ENCODE results near the gene TCF21. TPM values are rescaled to one million over a fixed set of nuclear protein-coding genes. Genes with fewer than 3 reads are reported as not detected.

TCF21 gene
- total RNA-seq, 2 experiments from 2014 or later = not detected

DNA sequence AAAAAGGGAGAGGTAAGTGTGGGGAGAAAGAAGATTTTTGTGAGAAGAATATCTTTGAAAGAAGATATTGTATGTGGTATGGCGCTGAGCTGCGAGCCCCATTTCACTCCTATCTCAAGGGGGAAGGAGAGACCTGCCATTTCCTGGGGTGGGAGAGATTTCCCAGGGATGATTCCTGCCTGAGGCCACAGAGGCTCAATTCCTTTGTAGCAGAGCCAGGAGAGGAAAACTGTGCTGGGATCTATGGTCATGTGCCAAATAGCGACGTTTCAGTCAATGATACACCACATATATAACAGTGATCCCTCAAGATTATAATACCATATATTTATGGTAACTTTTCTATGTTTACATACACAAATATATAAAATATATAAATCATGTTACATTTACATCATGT, 28.9 kb downstream of the TCF21 start:
- ChIA-PET CTCF (ENCODE audit: unreplicated experiment) (no interaction called here), POLR2A (interaction anchor here (0.7 to 1.0 kb wide), 2 partner anchors 12 to 94 kb away, joined by 3 to 4 read pairs; no protein-coding TSS in a partner anchor)
- no peak for DNase-seq (ENCODE audit: low spot score)
- no peak overlapping the region for H2AFZ ChIP-seq (ENCODE audit: low read length)
- H3K79me2 ChIP-seq (ENCODE audit: insufficient read depth, low read depth, low read length) = no peaks in the 10 kb centered on the region
- no peaks in the 10 kb centered on the region for H3K4me1 ChIP-seq (ENCODE audit: insufficient read depth, low read length, poor library complexity, severe bottlenecking)
- no peaks in the 10 kb centered on the region for H3K9me2 ChIP-seq (ENCODE audit: insufficient read depth, low read length)
- BruUV-seq (replicated peaks) = no TSS peak
- intact Hi-C loops (cut with micrococcal nuclease; ENCODE audit: unreplicated experiment) = loop anchor here (10.0 kb wide), 1 partner anchor 353 kb away; no protein-coding TSS in a partner anchor
- H3K4me3 ChIP-seq (ENCODE audit: low read depth, low read length, poor library complexity, severe bottlenecking) = no peak overlapping the region
- H3K4me2 ChIP-seq (ENCODE audit: low read length) = no peak overlapping the region
- no peak overlapping the region for H3K27ac ChIP-seq (ENCODE audit: low read depth, low read length, poor library complexity, severe bottlenecking)
- TF ChIP-seq, protein P1, sequence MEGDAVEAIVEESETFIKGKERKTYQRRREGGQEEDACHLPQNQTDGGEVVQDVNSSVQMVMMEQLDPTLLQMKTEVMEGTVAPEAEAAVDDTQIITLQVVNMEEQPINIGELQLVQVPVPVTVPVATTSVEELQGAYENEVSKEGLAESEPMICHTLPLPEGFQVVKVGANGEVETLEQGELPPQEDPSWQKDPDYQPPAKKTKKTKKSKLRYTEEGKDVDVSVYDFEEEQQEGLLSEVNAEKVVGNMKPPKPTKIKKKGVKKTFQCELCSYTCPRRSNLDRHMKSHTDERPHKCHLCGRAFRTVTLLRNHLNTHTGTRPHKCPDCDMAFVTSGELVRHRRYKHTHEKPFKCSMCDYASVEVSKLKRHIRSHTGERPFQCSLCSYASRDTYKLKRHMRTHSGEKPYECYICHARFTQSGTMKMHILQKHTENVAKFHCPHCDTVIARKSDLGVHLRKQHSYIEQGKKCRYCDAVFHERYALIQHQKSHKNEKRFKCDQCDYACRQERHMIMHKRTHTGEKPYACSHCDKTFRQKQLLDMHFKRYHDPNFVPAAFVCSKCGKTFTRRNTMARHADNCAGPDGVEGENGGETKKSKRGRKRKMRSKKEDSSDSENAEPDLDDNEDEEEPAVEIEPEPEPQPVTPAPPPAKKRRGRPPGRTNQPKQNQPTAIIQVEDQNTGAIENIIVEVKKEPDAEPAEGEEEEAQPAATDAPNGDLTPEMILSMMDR (conservative IDR thresholded peaks at IDR 0.05; ENCODE audit: low read length) = no peak
- no peak for TF ChIP-seq EZH2phosphoT487 (IDR thresholded peaks at IDR 0.05; ENCODE audit: borderline replicate concordance, low read depth, low read length)
- no peaks in the 10 kb centered on the region for H3K9me3 ChIP-seq (ENCODE audit: low read length)
- H4K20me1 ChIP-seq (ENCODE audit: insufficient read depth, low read length) = no peaks in the 10 kb centered on the region
- H3K36me3 ChIP-seq (ENCODE audit: insufficient read depth, low read length) = no peaks in the 10 kb centered on the region

DNA sequence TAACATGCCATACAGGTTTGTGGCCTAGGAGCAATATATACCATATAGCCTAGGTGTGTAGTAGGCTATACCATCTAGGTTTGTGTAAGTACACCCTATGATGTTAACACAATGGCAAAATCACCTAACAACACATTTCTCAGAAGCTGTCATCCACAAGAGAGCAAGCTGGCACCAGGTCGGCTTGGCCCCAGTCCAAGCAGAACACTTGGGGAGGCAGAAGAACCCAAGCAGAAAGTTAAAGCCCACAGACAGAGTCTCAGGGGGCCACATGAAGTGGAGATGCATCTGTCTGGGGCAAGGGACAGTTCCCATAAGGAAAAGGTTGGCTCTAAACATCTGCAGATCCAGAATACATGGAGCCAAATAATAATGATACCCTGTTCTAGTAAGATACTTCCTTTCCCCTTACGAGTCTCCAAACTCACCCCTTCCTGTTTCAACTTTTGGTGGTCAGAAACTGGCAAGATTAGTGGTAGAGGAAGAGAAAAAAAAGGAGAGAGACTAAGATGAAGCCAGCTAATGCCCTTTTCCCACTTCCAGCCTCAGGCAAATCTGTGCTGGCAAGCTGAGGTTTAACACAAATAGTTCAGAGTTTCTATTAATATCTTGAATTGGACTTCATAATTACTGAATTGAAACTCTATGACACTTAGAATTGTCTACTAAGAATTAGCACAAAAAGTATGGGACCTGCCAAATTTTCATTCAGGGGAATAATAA, 29.5 kb downstream of the TCF21 start:
- Histone ChIP-seq H3K79me2 (ENCODE audit: insufficient read depth, low read depth, low read length) (no peaks in the 10 kb centered on the region), H3K9me2 (ENCODE audit: insufficient read depth, low read length) (no peaks in the 10 kb centered on the region), H3K9me3 (ENCODE audit: low read length) (no peaks in the 10 kb centered on the region), H3K36me3 (ENCODE audit: insufficient read depth, low read length) (no peaks in the 10 kb centered on the region), H3K4me1 (ENCODE audit: insufficient read depth, low read length, poor library complexity, severe bottlenecking) (no peaks in the 10 kb centered on the region), H3K4me3 (ENCODE audit: low read depth, low read length, poor library complexity, severe bottlenecking) (no peak overlapping the region), H3K4me2 (ENCODE audit: low read length) (no peak overlapping the region), H3K27ac (ENCODE audit: low read depth, low read length, poor library complexity, severe bottlenecking) (no peak overlapping the region), H2AFZ (ENCODE audit: low read length) (0 out of 2 replicates have a peak overlapping the region, but pooled peaks have one; percentile 32), H4K20me1 (ENCODE audit: insufficient read depth, low read length) (no peaks in the 10 kb centered on the region)
- no peak for DNase-seq (ENCODE audit: low spot score)
- BruUV-seq (replicated peaks) = no TSS peak
- intact Hi-C loops (cut with micrococcal nuclease; ENCODE audit: unreplicated experiment) = loop anchor here (10.0 kb wide), 1 partner anchor 354 kb away; no protein-coding TSS in a partner anchor
- ChIA-PET POLR2A (interaction anchor here (1.3 kb wide), 1 partner anchor 144 kb away, joined by 4 read pairs; no protein-coding TSS in a partner anchor), CTCF (ENCODE audit: unreplicated experiment) (no interaction called here)
- TF ChIP-seq, protein P1 (conservative IDR thresholded peaks at IDR 0.05; ENCODE audit: low read length) = no peak
- no peak for TF ChIP-seq EZH2phosphoT487 (IDR thresholded peaks at IDR 0.05; ENCODE audit: borderline replicate concordance, low read depth, low read length)

DNA sequence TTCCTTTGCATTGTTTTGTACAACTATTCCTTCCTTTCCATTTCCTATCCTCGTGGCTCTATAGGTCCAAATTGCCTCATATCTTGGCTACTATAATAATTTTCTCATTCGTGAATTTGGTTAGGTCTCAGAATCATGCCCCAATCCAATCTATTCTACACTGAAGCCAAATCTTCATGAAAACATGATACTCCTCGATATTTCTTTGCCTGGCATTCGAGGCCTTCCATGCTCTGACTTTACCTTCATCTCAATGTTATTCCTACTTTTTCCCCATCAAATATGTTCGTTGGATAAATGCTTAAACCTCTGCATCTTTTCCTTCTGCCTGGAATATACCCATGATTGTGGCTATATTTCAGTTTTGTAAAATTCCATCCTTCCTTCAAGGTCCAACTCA, 30.4 kb downstream of the TCF21 start:
- CTCF ChIA-PET (ENCODE audit: unreplicated experiment) = no interaction called here
- no peak for TF ChIP-seq EZH2phosphoT487 (IDR thresholded peaks at IDR 0.05; ENCODE audit: borderline replicate concordance, low read depth, low read length)
- TF ChIP-seq, protein P1 (conservative IDR thresholded peaks at IDR 0.05; ENCODE audit: low read length) = no peak
- no peaks in the 10 kb centered on the region for H4K20me1 ChIP-seq (ENCODE audit: insufficient read depth, low read length)

More for the DNA sequence above, 30.4 kb downstream of the TCF21 start:
- Histone ChIP-seq H3K79me2 (ENCODE audit: insufficient read depth, low read depth, low read length) (no peaks in the 10 kb centered on the region), H3K27ac (ENCODE audit: low read depth, low read length, poor library complexity, severe bottlenecking) (no peak overlapping the region), H3K4me2 (ENCODE audit: low read length) (no peak overlapping the region), H3K4me3 (ENCODE audit: low read depth, low read length, poor library complexity, severe bottlenecking) (no peak overlapping the region), H3K9me3 (ENCODE audit: low read length) (no peaks in the 10 kb centered on the region), H3K4me1 (ENCODE audit: insufficient read depth, low read length, poor library complexity, severe bottlenecking) (no peaks in the 10 kb centered on the region), H3K36me3 (ENCODE audit: insufficient read depth, low read length) (no peaks in the 10 kb centered on the region), H3K9me2 (ENCODE audit: insufficient read depth, low read length) (no peaks in the 10 kb centered on the region), H2AFZ (ENCODE audit: low read length) (peak overlapping the region; percentile 13; the same call in 1 of the 2 replicates)
- intact Hi-C loops (cut with micrococcal nuclease; ENCODE audit: unreplicated experiment) = loop anchor here (10.0 kb wide), 1 partner anchor 355 kb away; no protein-coding TSS in a partner anchor
- no TSS peak for BruUV-seq (replicated peaks)
- POLR2A ChIA-PET = interaction anchor here (1.3 kb wide), 1 partner anchor 143 kb away, joined by 4 read pairs; no protein-coding TSS in a partner anchor
- no peak for DNase-seq (ENCODE audit: low spot score)

Data from OCI-LY7 (cell line).